Prostate gland (tissue), 2 donors: ENCODE data around the gene TMA7.

ENCODE experiments used
- CTCF ChIP-seq, 4 experiments: fragments of 200-600 bp in 2 of 4; fragments of 450-650 bp in 2 of 4; sonication (generic) in 2 of 4; IDR thresholded peaks; 1 replicate in 3 of 4; 2 replicates in 1 of 4; pipeline ENCODE4 v1.5.1; 2016 to 2019; ENCODE audit warnings: antibody characterized with exemption in 4 of 4, mild to moderate bottlenecking in 2 of 4, moderate library complexity in 2 of 4
- POLR2A ChIP-seq: fragments of 450-650 bp; IDR thresholded peaks from one replicate; pipeline ENCODE4 v1.6.1; 2016; ENCODE audit warnings: antibody characterized with exemption, mild to moderate bottlenecking
- POLR2AphosphoS5 ChIP-seq: sonication (generic); formaldehyde crosslinking; IDR thresholded peaks from one replicate; pipeline ENCODE4 v1.6.1; 2017; ENCODE audit warnings: antibody characterized with exemption

GRCh38 chr3:48426944-48427629 lies 13.0 kb upstream of the TMA7 start:
- TF ChIP-seq CTCF (IDR thresholded peaks at IDR 0.05) (no peak), POLR2AphosphoS5 (no peak), POLR2A (no peak)
